ENCODE measurements around the gene KCNJ5.

GRCh38 chr11:128957202-128957482 is 66.0 kb downstream of the KCNJ5 start:
- no peak for TF ChIP-seq CTCF (conservative IDR thresholded peaks at IDR 0.05)
- no peak for TF ChIP-seq ZFX (IDR thresholded peaks at IDR 0.05)

Data from C4-2B (cell line).